ENCODE data around the gene PDZD7. TPM values are rescaled to one million over a fixed set of nuclear protein-coding genes. Genes with fewer than 3 reads are reported as not detected.
A peak's percentile ranks its signal among the peaks of the same experiment; 100 is the strongest.

The PDZD7 gene
- total and polyA plus RNA-seq, 9 donors: 0.07 to 1.2 (median 0.63) TPM

- DNase-seq: peak; percentile 68 to 91 (median 87)
- H3K4me1 ChIP-seq (ENCODE audit: insufficient read depth): peaks cover 3% of the 10 kb centered on the region
- intact Hi-C loops (cut with DNase I): no loop called here
- WGBS, 3 donors: 16 to 19% (median 16%) methylated on average over 10 to 11 of the region's 11 CpGs
- H3K27ac ChIP-seq: no peak overlapping the region
- no peaks in the 10 kb centered on the region for H3K9me3 ChIP-seq
- TF ChIP-seq CTCF (IDR thresholded peaks at IDR 0.05): peak; percentile 67 to 87 (median 82)
- TF ChIP-seq EP300 (IDR thresholded peaks at IDR 0.05): no peak
- no peak overlapping the region for H3K4me3 ChIP-seq
- H3K27me3 ChIP-seq: no peaks in the 10 kb centered on the region
- H3K36me3 ChIP-seq: no peaks in the 10 kb centered on the region
Measured at GRCh38 chr10:101014230-101014884, 16.6 kb downstream of the PDZD7 start.

GRCh38 chr10:101013365-101013825 lies 17.5 kb downstream of the PDZD7 start:
- Histone ChIP-seq H3K27ac (no peak overlapping the region), H3K4me1 (ENCODE audit: insufficient read depth) (peaks cover 4% of the 10 kb centered on the region), H3K36me3 (no peaks in the 10 kb centered on the region), H3K4me3 (no peak overlapping the region), H3K27me3 (no peaks in the 10 kb centered on the region), H3K9me3 (no peaks in the 10 kb centered on the region)
- WGBS, 3 donors: 40 to 51% (median 41%) methylated on average over 9 of the region's 9 CpGs
- TF ChIP-seq POLR2A (IDR thresholded peaks at IDR 0.05) (no peak), EP300 (IDR thresholded peaks at IDR 0.05) (no peak), CTCF (IDR thresholded peaks at IDR 0.05) (no peak)
- intact Hi-C loops (cut with DNase I): loop anchor here (2.0 kb wide), 1 partner anchor 19 kb away; no protein-coding TSS in a partner anchor
- peak in 1 of 5 donors; percentile 31 for DNase-seq

GRCh38 chr10:101012525-101013364 lies 18.2 kb downstream of the PDZD7 start:
- H3K36me3 ChIP-seq: no peaks in the 10 kb centered on the region
- DNase-seq: peak; percentile 85 to 91 (median 89)
- no peak overlapping the region for H3K27ac ChIP-seq
- no peaks in the 10 kb centered on the region for H3K27me3 ChIP-seq
- 14 to 15% (median 15%) methylated on average over 14 of the region's 14 CpGs for WGBS, 3 donors
- intact Hi-C loops (cut with DNase I): loop anchor here (2.0 kb wide), 1 partner anchor 18 kb away; no protein-coding TSS in a partner anchor
- peaks cover 11% of the 10 kb centered on the region for H3K4me1 ChIP-seq (ENCODE audit: insufficient read depth)
- TF ChIP-seq CTCF (IDR thresholded peaks at IDR 0.05) (peak; percentile 91 to 92 (median 92)), POLR2A (IDR thresholded peaks at IDR 0.05) (no peak)
- no peaks in the 10 kb centered on the region for H3K9me3 ChIP-seq
- H3K4me3 ChIP-seq: no peak overlapping the region

- Histone ChIP-seq H3K4me1 (ENCODE audit: insufficient read depth) (peaks cover 11% of the 10 kb centered on the region), H3K27me3 (no peaks in the 10 kb centered on the region), H3K4me3 (no peak overlapping the region), H3K9me3 (no peaks in the 10 kb centered on the region), H3K36me3 (no peaks in the 10 kb centered on the region), H3K27ac (no peak overlapping the region)
- no peak for TF ChIP-seq CTCF (IDR thresholded peaks at IDR 0.05)
- no peak for TF ChIP-seq EP300 (IDR thresholded peaks at IDR 0.05)
- TF ChIP-seq POLR2A (IDR thresholded peaks at IDR 0.05): no peak
- WGBS, 3 donors: 64 to 66% (median 64%) methylated on average over 14 to 22 of the region's 22 CpGs
- intact Hi-C loops (cut with DNase I): loop anchor here (2.0 kb wide), 1 partner anchor 17 kb away; no protein-coding TSS in a partner anchor
- DNase-seq: no peak
Measured at GRCh38 chr10:101011517-101012423, 19.2 kb downstream of the PDZD7 start.

Measured in ovary (tissue), 9 donors.